Measurements from ENCODE around the gene SV2B. TPM values are rescaled to one million over a fixed set of nuclear protein-coding genes. Genes with fewer than 3 reads are reported as not detected.

The SV2B gene
- total RNA-seq, 1 experiment from 2014 or later, result not detected

- BruUV-seq (replicated peaks), result no TSS peak
- intact Hi-C loops (cut with micrococcal nuclease), result no loop called here
- CTCF ChIA-PET, result no interaction called here
Measured at GRCh38 chr15:91228890-91229289, 128.8 kb downstream of the SV2B start.

DNA sequence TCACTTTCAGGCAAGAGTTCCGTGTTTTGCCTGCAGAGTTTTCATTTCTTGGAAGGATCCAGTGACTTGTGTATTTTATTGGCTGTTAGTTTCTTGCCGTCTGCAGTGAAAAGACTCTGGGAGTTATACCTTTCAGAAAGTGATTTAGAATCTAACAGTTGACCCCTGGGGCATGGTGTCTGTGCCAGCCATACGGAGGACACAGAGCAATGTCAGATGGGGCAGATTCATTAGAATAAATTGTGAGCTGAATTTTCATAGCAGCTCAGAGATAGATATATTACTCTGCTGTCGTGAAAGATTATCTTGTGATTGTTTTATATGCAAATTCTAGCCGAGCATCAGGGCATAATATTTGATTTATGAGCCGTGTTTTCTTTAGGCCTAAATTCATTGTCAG lies 131.6 kb downstream of the SV2B start:
- Histone ChIP-seq H2AFZ (ENCODE audit: low read length) (no peak overlapping the region), H4K20me1 (ENCODE audit: low read length) (no peaks in the 10 kb centered on the region), H3K27ac (ENCODE audit: low read length) (no peak overlapping the region), H3K9me3 (ENCODE audit: low read length) (no peaks in the 10 kb centered on the region), H3K9me2 (replicated peaks; ENCODE audit: low read length) (no peaks in the 10 kb centered on the region), H3K27me3 (ENCODE audit: low read length) (peaks cover 72% of the 10 kb centered on the region), H3K36me3 (ENCODE audit: low read depth, low read length) (no peaks in the 10 kb centered on the region), H3K9ac (ENCODE audit: low read length) (no peak overlapping the region), H3K4me3 (ENCODE audit: low read length) (no peak overlapping the region), H3K79me2 (ENCODE audit: low read length) (no peaks in the 10 kb centered on the region), H3K4me1 (ENCODE audit: insufficient read depth, low read length) (no peaks in the 10 kb centered on the region), H3F3A (ENCODE audit: low read length, unreplicated experiment) (no peaks in the 10 kb centered on the region), H3K4me2 (ENCODE audit: low read length) (no peak overlapping the region)
- ATAC-seq (no peak), DNase-seq (no peak)
- no peak for TF ChIP-seq EZH2 (IDR thresholded peaks at IDR 0.05; ENCODE audit: low read length, unreplicated experiment)
- TF ChIP-seq, protein P1, sequence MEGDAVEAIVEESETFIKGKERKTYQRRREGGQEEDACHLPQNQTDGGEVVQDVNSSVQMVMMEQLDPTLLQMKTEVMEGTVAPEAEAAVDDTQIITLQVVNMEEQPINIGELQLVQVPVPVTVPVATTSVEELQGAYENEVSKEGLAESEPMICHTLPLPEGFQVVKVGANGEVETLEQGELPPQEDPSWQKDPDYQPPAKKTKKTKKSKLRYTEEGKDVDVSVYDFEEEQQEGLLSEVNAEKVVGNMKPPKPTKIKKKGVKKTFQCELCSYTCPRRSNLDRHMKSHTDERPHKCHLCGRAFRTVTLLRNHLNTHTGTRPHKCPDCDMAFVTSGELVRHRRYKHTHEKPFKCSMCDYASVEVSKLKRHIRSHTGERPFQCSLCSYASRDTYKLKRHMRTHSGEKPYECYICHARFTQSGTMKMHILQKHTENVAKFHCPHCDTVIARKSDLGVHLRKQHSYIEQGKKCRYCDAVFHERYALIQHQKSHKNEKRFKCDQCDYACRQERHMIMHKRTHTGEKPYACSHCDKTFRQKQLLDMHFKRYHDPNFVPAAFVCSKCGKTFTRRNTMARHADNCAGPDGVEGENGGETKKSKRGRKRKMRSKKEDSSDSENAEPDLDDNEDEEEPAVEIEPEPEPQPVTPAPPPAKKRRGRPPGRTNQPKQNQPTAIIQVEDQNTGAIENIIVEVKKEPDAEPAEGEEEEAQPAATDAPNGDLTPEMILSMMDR (conservative IDR thresholded peaks at IDR 0.05; ENCODE audit: low read depth, low read length), result no peak
- intact Hi-C loops (cut with micrococcal nuclease), result no loop called here
- ChIA-PET POLR2A (ENCODE audit: unreplicated experiment) (no interaction called here), CTCF (no interaction called here)
- BruUV-seq (replicated peaks), result no TSS peak

More at GRCh38 chr15:91228890-91229289, 128.8 kb downstream of the SV2B start:
- no peaks in the 10 kb centered on the region for H3K9me3 ChIP-seq (ENCODE audit: low read length)
- H3F3A ChIP-seq (ENCODE audit: low read length, unreplicated experiment), result no peaks in the 10 kb centered on the region
- no peaks in the 10 kb centered on the region for H3K4me1 ChIP-seq (ENCODE audit: insufficient read depth, low read length)
- peaks cover 68% of the 10 kb centered on the region for H3K27me3 ChIP-seq (ENCODE audit: low read length)
- no peak overlapping the region for H3K4me2 ChIP-seq (ENCODE audit: low read length)
- no peak overlapping the region for H3K9ac ChIP-seq (ENCODE audit: low read length)
- no peaks in the 10 kb centered on the region for H3K9me2 ChIP-seq (replicated peaks; ENCODE audit: low read length)
- H4K20me1 ChIP-seq (ENCODE audit: low read length), result no peaks in the 10 kb centered on the region
- ATAC-seq, result no peak
- no peaks in the 10 kb centered on the region for H3K79me2 ChIP-seq (ENCODE audit: low read length)
- DNase-seq, result no peak
- no peaks in the 10 kb centered on the region for H3K36me3 ChIP-seq (ENCODE audit: low read depth, low read length)
- POLR2A ChIA-PET (ENCODE audit: unreplicated experiment), result no interaction called here
- H3K27ac ChIP-seq (ENCODE audit: low read length), result no peak overlapping the region
- H2AFZ ChIP-seq (ENCODE audit: low read length), result no peak overlapping the region
- TF ChIP-seq, protein P1 (conservative IDR thresholded peaks at IDR 0.05; ENCODE audit: low read depth, low read length), result no peak
- TF ChIP-seq EZH2phosphoT487 (IDR thresholded peaks at IDR 0.05; ENCODE audit: borderline replicate concordance, low read length) (no peak), EZH2 (IDR thresholded peaks at IDR 0.05; ENCODE audit: low read length, unreplicated experiment) (no peak)
- no peak overlapping the region for H3K4me3 ChIP-seq (ENCODE audit: low read length)

GRCh38 chr15:91234759-91235158 lies 134.7 kb downstream of the SV2B start:
- ATAC-seq, result no peak
- no peaks in the 10 kb centered on the region for H3F3A ChIP-seq (ENCODE audit: low read length, unreplicated experiment)
- ChIA-PET POLR2A (ENCODE audit: unreplicated experiment) (no interaction called here), CTCF (no interaction called here)
- H3K4me2 ChIP-seq (ENCODE audit: low read length), result no peak overlapping the region
- no peaks in the 10 kb centered on the region for H4K20me1 ChIP-seq (ENCODE audit: low read length)
- intact Hi-C loops (cut with micrococcal nuclease), result no loop called here
- no peaks in the 10 kb centered on the region for H3K36me3 ChIP-seq (ENCODE audit: low read depth, low read length)
- H3K27ac ChIP-seq (ENCODE audit: low read length), result no peak overlapping the region
- no peaks in the 10 kb centered on the region for H3K79me2 ChIP-seq (ENCODE audit: low read length)
- H3K4me3 ChIP-seq (ENCODE audit: low read length), result no peak overlapping the region
- no peaks in the 10 kb centered on the region for H3K9me3 ChIP-seq (ENCODE audit: low read length)
- H3K9ac ChIP-seq (ENCODE audit: low read length), result no peak overlapping the region
- no peaks in the 10 kb centered on the region for H3K4me1 ChIP-seq (ENCODE audit: insufficient read depth, low read length)
- no TSS peak for BruUV-seq (replicated peaks)
- H3K9me2 ChIP-seq (replicated peaks; ENCODE audit: low read length), result no peaks in the 10 kb centered on the region
- TF ChIP-seq EZH2phosphoT487 (IDR thresholded peaks at IDR 0.05; ENCODE audit: borderline replicate concordance, low read length) (no peak), EZH2 (IDR thresholded peaks at IDR 0.05; ENCODE audit: low read length, unreplicated experiment) (no peak)
- TF ChIP-seq, protein P1 (conservative IDR thresholded peaks at IDR 0.05; ENCODE audit: low read depth, low read length), result no peak
- peaks cover 59% of the 10 kb centered on the region for H3K27me3 ChIP-seq (ENCODE audit: low read length)
- no peak for DNase-seq
- no peak overlapping the region for H2AFZ ChIP-seq (ENCODE audit: low read length)
